GM19372 (cell line): ENCODE measurements around the gene GRIK2.

Source experiments
- ATAC-seq: cut with Tn5 transposase; IDR thresholded peaks from one replicate; pipeline ENCODE4 v1.9.1; 2021; ENCODE audit warnings: mild to moderate bottlenecking, low read depth, moderate library complexity; ENCODE audit not compliant: unreplicated experiment

GRIK2 gene

GRCh38 chr6:101760843-101761621 is 367.5 kb downstream of the GRIK2 start:
- ATAC-seq: no peak

DNA sequence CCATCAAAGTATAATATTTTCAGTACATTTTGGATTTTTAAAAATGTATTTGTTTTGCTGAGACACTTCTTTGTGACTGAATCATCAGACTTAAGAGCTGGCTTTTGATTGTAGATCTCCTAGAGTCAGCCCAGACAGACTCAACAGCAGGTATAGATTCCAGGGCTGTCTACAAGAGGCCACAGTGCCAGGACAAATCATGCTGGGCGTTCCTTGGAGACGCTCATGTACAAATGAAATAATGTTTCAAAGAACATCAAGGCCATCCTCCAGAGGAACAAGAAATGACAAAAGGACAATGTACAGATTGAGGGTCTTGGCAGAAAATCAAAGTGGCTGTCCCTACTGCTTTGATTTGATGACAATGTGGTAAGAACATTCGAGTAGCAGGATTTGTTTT is 369.3 kb downstream of the GRIK2 start:
- ATAC-seq: no peak

DNA sequence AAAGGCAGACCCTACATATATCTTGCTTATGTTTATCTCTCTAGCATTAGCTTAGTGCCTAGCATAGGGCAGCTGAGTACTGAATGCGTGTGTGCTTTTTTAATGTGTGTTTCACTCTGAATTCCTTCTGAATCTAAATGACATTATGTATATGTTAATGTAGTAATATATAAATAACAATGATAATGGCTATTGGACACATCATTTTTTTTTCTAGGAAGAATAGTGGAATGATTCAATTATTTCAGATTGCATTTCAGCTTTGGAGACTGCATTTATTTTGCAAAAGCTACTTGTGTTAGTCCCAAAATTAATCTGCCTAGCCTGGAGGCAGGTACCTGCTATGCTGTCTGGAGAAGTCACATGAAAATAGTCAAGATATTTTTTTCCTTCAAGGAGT is 371.8 kb downstream of the GRIK2 start:
- no peak for ATAC-seq

GRCh38 chr6:101770116-101770515 is 376.6 kb downstream of the GRIK2 start:
- no peak for ATAC-seq

GRCh38 chr6:101776919-101777350 is 383.4 kb downstream of the GRIK2 start:
- no peak for ATAC-seq

DNA sequence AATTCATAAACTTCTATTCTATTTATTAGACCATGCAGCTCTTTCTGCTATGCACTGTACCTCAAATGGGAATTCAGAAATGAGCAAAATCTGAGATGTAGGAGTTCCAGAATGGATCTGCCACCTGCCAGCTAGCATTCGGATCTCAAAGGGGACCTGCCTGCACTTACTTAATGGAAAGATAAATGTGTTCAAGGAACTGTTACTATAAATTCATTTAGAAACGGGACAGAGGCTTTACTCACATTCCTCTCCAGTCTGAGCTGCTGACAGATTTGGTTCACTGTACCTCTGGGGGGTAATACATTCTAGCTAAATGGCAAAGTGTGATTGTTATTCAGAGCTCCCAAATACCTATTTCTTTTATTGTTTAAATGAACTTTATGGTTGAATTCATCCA is 384.1 kb downstream of the GRIK2 start:
- ATAC-seq: no peak

DNA sequence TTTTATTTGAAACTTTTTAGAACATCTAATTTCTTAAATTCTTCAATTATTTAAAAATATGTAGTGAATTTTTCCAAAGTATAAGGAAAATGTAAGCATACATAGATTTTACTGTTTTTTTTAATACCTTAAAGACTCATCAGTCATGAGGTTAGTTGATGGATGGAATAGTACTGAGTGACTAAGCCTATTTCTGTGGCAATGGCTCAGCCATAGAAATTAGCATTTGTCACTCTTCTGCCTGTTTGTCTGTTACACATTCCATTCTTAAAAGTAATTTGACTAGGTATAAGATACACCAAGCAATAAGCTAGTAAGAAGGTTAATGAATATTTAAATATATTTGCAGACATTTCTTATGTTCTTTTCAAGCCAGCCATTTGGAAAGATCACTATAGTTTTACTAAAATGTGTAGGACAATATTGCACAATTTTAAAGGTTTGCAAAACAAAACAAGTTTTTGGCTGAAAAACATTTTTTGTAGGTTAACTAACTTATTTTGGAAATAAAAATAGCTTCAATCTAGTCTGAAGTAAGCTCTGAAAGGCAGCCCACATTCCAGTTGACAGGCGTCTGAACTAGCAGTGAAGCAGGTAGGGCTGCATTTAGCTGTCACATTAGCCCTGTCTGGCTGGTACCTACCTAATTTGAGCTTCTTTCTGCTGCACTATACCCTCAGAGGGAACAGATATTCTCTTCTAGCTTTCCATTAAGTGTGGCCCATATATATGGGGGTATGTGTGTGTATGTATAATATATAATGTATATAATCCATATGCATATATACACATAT is 385.7 kb downstream of the GRIK2 start:
- no peak for ATAC-seq

GRCh38 chr6:101783287-101783686 is 389.8 kb downstream of the GRIK2 start:
- no peak for ATAC-seq

DNA sequence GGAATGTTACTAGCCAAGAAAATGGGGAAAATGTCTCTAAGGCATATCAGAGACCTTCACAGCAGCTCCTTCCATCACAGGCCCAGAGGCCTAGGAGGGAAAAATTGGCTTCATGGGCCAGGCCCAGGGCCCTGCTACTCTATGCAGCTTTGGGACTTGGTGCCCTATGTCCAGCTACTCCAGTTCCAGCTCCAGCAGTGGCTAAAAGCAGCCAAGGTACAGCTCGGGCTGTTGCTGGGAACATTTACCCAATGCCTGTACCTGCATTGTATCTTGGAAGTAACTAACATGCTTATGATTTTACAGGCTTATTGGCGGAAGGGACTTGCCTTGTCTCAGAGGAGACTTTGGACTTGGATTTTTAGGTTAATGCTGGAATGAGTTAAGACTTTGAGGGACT is 390.6 kb downstream of the GRIK2 start:
- no peak for ATAC-seq

DNA sequence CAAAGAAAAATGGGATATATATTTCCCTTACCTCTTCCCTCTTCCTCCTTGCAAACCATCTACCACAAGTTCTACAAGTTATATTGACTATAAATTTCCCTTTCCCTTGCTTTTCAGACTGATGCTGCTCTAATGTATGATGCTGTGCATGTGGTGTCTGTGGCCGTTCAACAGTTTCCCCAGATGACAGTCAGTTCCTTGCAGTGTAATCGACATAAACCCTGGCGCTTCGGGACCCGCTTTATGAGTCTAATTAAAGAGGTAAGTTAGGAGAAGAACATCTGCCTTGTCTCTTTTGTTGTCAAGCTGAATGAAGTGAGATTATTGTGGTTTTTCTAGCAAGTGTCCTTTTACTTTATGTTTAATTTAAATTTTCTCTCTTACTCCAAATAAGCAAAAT is 406.0 kb downstream of the GRIK2 start:
- ATAC-seq: no peak

- no peak for ATAC-seq
Measured at GRCh38 chr6:101800598-101800997, 407.1 kb downstream of the GRIK2 start.

DNA sequence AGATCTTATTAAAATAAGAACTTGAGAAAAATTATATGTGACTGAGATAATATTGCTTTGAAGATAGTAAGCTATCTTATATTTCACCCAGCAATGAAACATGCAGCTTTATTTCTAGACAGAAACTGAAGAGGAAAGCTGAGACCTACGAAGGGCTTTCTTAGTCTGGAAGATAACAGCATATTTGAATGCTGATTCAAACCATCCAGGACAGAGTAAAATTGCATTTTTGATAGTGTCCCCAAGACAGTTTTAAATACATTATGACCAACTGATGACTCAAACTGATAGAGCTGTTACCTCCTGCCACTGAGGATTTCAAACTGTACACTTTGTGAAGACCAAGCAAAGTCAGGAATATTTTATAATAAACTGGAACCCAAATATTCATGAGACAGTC is 409.6 kb downstream of the GRIK2 start:
- ATAC-seq: no peak

DNA sequence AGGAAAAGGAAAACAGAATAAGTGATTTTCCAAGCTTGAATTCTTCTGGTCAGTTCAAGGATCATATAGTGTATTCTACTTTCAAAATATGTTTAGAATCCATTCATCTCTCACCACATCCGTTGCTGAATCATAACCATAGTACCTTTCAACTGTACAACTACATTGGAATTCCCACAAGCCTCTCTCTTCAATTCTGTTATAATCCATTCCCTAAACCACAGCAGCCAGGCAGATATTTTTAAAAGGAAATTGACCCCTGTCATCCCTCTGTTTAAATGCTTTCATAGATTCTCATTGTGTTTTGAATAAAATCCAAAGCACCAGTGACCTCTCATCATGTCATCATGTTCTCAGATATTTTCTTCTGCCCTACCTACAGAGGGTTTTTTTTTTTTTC is 412.7 kb downstream of the GRIK2 start:
- ATAC-seq: no peak

DNA sequence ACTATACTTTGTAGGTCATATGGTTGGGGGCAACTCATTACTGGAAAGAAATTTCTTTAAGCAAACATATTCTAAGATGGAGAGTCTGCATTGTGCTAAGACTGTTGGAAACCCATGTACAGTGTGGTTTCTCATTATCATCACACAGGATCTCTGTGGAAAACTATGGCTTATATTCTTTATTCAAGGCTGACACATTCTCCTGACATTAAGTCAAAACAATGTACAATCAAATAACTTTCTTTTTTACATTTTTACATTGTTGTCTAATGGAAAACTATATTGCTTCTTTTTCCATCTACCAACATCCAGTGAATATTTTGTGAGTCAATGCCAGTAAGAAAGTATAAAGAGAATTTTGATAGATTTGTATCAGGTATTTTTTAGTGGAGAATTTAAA is 417.6 kb downstream of the GRIK2 start:
- ATAC-seq: no peak

GRCh38 chr6:101816716-101817115 is 423.2 kb downstream of the GRIK2 start:
- ATAC-seq: no peak

DNA sequence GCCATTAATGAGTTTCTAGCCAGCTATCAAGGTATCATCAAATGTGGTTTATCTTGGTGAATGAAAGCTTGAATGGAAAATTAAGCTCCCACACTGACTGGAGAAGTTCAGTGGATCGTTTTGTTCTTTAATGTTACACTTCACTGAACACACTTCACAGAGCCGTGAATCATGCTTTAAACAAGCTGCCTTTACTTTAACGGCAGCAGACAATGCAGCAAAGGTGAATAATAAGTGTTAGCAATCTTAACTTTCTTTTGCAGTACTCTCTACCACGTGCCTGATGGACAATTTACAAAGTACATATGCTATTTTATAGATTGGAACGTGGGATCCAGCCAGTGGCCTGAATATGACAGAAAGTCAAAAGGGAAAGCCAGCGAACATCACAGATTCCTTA is 424.5 kb downstream of the GRIK2 start:
- ATAC-seq: no peak

DNA sequence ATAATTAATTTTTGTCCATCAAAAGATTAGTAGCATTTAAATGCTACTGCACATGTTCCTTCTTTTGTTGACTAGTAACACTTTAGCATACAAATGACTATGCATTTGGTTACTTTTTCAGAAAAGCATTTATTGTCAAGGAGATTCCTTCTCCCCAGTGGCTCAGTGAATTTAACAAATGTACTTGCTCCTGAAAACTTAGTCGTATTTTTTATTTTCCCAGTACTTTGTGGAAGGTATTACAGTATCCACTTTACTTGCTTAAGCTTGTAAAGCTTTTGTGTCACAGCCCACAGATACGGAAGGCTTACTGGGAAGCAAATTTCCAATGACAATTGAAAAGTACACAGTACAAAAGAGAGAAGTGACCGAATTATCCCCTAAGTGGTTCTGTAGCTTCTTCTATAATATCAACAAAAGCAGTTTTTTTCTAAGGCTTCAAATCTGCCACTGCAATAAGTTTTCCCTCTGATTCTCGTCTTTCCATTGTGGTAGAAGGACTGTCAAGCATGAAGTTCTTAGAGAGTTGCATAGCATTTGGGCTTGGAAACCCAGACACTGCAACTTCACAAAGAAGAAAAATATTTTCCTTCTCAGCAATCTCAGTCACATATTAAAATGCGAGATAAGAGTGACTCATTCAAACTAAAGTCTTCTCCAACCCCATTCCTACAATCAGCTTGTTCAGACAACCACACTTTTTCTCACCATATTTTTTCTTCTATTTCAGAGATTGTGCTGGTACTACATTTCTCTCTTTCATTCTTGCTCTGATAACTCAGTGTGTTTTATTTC is 431.2 kb downstream of the GRIK2 start:
- no peak for ATAC-seq

- ATAC-seq: no peak
Measured at GRCh38 chr6:101826269-101826668, 432.8 kb downstream of the GRIK2 start.

DNA sequence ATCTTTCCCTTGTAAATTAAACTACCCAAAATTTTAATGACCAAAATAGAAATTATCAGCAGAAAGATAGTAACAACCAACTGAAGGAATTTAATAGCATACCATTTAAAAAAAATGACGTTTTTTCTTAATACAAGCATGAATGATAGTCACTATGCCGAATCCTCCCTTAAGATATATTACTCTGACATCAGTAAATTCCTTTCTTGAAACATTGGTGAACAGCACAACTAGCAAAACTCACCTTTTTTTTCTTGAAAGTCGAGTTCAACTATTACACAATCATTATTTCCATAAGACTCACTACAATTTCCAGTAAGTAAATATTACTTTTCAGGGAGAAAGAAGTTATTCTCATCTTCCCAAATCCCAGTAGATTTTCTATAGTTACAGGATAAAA is 433.2 kb downstream of the GRIK2 start:
- no peak for ATAC-seq

GRCh38 chr6:101830501-101831031 is 437.1 kb downstream of the GRIK2 start:
- ATAC-seq: no peak

- ATAC-seq: no peak
Measured at GRCh38 chr6:101832371-101832770, 438.9 kb downstream of the GRIK2 start.
